Stimulated activated naive CD4-positive, alpha-beta T cell treated with Interleukin-2 at 50 U/mL for 16 hours (primary cell): ENCODE data around the gene WNT1.
A peak's percentile ranks its signal among the peaks of the same experiment; 100 is the strongest.

Source experiments
- DNase-seq: peaks from one replicate; lab custom pipeline; 2025; lab: John Stamatoyannopoulos, UW

The WNT1 gene

DNA sequence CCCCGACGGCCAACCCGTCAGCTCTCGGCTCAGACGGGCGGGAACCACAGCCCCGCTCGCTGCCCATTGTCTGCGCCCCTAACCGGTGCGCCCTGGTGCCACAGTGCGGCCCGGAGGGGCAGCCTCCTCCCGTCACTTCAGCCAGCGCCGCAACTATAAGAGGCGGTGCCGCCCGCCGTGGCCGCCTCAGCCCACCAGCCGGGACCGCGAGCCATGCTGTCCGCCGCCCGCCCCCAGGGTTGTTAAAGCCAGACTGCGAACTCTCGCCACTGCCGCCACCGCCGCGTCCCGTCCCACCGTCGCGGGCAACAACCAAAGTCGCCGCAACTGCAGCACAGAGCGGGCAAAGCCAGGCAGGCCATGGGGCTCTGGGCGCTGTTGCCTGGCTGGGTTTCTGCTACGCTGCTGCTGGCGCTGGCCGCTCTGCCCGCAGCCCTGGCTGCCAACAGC, at the start of gene WNT1:
TSS of gene WNT1 (plus strand) at position 32 of the 450 bp plus-strand sequence. CDS start at position 361, 329 bp downstream.
- no peak for DNase-seq

DNA sequence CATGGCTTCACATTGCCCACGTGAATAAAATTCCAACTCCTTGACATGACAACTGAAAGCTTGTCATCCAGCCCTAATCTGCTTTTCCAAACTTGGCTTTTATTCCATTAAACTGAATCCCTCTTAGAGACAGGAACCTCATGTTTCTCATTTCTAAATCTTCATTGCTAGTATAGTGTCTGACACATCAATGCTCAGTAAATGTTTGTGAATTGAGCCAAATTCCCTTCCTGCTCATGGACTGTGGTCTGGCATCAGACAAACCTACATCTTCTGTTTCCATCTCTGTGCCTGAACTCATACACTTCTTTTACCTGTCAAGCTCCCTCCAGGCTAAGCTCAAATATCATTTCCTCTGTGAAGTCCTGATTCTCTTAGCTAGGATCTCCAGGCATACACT, 48.6 kb upstream of the WNT1 start:
- no peak for DNase-seq

- no peak for DNase-seq
Observed at GRCh38 chr12:48930475-48930874, 47.6 kb upstream of the WNT1 start.

DNA sequence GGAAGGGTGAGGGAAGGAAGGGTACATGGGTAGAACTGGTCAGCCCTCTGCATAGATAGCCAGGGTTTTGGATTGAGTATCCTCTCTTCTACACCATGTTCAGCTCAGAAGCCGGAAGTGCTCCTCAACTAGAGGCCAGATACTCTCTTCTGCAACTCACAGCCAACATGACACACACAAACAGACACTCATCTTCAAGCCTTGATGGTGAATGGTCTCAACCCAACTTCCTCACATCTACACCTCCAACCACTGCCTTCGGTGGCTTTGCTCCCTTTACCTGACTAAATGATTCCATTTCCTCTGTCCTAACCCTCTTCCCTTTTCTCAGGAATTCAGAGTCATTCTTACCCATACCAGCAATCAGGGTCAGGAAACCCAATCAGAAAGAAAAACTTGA, 45.2 kb upstream of the WNT1 start:
- no peak for DNase-seq

- DNase-seq = peak; percentile 21
Observed at GRCh38 chr12:48933664-48934311, 44.3 kb upstream of the WNT1 start.

GRCh38 chr12:48934312-48934706, 43.8 kb upstream of the WNT1 start:
- DNase-seq = no peak

DNA sequence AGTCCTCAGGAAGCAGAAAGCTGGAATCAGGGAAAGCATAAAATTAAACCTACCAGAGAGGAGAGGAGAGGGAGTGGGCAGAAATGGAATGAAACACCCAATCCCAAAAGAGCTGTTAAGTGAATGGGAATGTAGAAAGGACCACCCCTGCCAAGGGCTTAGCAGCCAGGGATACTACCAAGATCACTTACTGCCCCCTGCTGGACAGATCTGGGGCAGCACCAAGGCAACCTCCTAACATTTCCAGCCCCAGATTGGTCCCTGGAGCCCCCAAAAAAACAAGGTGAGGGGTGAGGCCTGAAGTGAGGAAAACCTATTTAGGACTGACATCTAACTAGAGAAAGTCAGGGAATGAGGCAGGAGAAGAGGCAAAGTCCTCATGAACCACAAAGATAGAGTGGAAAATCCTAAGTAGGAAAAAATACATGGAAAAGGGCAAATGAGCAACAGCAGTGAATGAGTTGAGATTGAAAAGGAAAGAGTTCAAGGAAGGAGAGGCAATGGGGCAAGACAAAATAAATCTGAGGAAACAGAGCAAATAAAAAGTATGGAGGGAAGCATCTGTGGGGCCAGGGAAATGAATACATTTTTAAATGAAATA, 41.6 kb upstream of the WNT1 start:
- DNase-seq = peak; percentile 71

DNA sequence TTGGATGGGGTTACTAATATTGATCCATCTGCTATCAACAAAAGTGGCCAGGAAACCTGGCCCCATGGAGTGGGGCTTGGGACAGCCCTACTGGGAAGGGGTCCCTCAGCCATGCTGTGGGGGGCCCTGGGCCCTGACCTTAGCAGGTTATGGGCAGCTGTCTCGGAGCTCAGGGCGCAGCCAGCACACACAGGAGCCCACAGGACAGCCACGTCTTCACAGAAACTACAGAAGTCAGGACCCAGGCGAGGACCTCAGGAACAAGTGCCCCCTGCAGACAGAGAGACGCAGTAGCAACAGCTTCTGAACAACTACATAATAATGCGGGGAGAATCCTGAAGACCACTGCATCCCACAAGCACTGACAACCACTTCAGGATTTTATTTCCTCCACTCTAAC, 41.0 kb upstream of the WNT1 start:
- no peak for DNase-seq

GRCh38 chr12:48938805-48939204, 39.3 kb upstream of the WNT1 start:
- no peak for DNase-seq

DNA sequence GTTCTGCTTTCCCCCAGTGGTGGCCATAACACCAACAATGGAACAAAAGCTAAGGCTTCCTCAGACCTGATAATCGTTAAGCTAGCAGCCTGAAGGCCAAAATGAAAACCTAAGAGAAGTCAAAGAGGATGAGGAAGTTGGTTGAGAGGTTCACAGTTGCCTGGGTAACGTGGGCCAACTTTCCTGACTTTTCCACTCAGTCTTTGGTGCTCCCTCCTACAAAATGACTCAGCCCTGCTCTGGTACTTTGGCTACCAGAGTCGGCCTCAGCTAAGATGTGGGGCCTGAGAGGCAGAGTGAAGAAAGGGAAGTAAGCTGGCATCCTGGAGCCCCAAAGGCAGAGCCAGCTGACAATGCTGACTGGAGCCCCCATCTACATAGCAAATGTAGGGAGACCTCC, 37.9 kb upstream of the WNT1 start:
- DNase-seq = no peak

DNA sequence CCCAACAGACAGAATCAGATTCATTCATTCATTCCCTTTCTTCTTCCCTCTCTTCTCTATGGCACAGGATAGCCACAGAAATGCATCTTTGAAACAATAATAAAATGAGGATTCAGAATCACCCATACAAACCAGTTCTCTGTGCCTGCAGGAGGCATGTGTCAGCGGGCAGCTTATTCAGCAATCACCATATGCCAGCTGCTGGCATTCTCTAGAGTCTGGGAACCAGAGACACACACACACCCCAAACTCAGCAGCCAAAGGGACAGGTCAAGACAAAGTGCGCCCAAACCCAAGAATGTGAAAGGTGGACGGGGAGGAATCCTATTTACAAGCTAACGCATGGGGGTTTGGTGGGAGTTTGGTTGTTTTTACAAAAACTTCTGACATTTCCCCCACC, 34.9 kb upstream of the WNT1 start:
- no peak for DNase-seq

- no peak for DNase-seq
Observed at GRCh38 chr12:48946205-48946604, 31.9 kb upstream of the WNT1 start.

DNA sequence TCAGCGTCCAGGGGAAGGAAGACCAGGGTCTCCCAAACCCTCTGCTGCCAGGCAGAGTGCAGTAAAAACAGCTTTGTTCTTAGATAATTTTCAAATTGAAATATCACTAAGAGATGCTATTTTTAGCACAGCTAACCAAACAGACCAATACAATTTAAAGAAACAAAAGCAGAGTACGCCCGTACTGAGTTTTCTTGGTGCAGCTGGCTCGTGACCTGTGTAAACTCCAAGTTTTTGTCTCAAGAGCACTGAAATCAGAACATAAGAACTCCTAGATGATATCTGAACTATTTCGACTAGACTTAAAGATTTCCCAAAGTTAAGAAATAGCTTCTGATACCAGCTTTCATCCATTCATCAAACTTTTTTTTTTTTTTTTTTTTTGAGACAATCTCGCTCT, 31.2 kb upstream of the WNT1 start:
- no peak for DNase-seq

GRCh38 chr12:48947727-48948126, 30.4 kb upstream of the WNT1 start:
- DNase-seq = no peak

- DNase-seq = no peak
Observed at GRCh38 chr12:48952691-48953090, 25.4 kb upstream of the WNT1 start.

DNA sequence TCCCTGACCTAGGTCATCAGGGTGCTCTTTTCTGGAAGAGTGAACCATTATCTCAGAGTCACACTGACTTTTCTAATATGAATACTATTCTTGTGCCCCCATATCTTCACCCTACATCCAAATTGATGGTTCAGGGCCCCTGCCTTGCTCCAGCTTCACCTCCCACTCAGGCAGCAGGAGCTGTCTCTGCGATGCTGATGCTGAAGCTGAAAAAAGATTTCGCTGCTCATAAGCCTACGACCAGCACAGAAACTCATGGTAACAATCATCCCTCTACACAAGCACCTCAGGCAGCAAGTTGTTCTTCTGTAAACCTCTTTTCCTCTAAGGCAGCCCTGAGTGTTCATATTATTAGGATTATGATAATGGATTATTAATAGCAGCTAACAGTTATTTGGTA, 24.1 kb upstream of the WNT1 start:
- no peak for DNase-seq

- no peak for DNase-seq
Observed at GRCh38 chr12:48954841-48955501, 23.2 kb upstream of the WNT1 start.

DNA sequence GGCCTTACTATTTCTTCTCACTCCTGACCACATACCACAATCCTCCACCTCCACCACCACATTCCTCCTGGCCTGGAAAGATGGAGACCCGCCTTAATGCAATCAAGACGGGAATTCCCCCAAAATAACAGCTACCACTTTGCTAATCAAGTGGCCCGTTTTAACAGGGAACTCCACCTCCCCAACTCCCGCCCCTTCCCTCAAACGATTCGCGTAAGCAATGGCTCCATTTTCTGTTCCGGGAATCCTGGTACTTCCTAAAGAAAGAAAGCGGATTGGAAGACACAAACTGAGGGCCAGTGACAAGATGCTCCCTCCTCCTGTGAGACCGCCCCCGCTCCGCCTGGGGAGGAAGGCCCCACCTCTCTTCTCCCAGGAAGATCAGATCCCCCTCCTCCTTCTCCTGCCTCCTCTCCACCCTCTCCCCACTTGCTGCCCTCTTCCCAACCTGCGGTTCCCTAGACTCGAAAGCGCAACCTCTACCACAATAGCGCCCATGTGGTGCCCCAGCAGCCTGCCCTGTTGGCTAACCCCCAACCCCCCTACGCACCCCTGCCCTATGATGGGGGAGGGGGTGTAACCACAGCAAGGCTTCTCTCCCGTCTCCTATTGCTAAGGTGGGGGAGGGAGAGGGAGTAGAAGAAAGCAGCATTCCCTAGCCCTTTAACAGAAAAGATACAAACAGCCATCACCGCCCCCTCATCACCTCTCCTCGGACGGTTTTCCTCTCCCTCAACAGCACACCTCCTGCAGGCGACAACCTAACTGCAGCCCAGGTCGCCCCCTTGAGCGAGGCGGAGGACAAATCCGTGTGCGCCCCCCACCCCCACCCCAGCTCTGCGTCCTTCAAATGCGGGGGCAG, 21.6 kb upstream of the WNT1 start:
- no peak for DNase-seq

DNA sequence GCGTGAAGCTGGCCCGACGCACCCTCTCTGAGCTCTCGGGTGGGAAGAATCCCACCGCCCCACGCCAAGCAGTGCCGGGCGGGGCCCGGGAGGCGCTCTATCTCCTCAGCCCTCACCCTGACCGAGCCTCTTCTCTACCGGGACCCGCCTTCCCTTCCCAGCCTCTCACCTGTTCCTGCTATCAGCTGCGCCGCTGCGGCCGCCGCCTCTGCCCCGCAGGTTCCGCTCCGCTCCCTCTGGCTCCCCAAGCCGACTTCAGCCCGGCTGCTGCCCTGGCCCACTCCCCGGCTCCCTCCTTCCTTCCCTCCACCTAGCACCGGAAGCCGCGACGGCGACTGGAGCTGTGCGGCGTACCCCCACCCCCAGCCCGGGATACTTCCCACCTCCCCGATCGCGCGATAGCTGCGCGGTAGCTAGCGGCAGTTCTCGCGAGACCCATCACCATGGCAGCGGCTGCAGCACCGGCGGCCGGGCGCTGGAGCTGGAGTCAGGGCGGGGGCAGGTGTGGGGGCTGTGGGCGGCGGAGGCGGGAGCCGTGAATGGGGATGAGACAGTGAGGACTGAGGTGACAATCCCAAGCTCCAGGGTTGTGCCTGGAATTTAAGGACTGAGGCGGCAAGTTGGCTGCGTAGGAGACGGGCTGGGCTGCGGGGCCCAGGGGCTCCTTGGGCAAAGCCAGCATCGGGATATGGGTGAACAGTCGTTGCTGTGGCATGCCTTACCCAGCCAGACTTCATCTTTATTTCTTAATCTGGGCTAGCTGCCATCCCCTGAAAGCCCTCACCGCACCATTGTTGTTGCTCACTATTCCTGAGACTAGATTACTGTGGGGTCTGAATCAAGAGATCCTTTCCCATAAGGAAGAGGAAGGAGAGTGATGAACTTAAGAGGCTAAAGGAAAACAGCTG, 20.7 kb upstream of the WNT1 start, which contains the start of gene ARF3:
TSS of gene ARF3 (minus strand) at position 347 of the 908 bp plus-strand sequence. CDS start 16,392 bp downstream, outside the sequence.
- DNase-seq = peak; percentile 87

DNA sequence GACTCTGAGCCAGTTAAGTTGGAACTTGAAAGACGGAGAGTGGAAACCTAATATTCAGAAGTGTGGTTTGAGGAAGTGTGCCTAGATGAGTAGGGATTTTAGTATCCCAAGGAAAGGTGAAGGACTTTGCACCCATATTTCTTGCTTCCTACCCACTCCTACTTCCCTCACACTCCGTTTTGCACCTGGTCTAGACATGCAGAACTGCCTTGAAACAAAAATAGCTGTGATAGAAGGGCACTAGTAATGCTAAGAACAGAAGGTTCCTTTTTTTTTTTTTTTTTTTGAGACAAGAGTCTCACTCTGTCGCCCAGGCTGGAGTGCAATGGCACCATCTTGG, 20.1 kb upstream of the WNT1 start:
- no peak for DNase-seq

DNA sequence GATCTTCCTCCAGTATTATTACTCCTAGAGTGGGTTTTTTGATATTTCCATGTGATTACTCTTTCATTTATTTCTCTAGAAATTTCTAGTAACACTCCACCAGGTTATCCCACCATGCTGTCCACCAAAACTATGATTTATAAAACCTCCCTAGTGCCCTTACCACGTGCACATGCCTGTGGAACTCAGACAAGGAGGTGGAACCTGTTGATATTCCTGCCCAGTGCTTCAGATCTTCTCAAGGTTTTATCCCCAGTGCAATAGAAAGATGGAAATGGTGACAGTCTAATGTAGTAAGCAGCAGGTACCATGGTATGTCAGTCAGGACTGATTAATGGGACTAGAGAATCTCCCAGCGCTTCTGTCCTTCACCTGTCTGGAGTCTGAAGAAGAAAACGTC, 17.3 kb upstream of the WNT1 start:
- no peak for DNase-seq
